Activated CD8-positive, alpha-beta memory T cell treated with anti-CD3 and anti-CD28 coated beads for 24 hours (primary cell): ENCODE results near the gene MAB21L4.
A peak's percentile ranks its signal among the peaks of the same experiment; 100 is the strongest.

Source experiments
- DNase-seq: peaks from one replicate; pipeline ENCODE4 v3.0.0-alpha.2; 2020

The MAB21L4 gene

DNA sequence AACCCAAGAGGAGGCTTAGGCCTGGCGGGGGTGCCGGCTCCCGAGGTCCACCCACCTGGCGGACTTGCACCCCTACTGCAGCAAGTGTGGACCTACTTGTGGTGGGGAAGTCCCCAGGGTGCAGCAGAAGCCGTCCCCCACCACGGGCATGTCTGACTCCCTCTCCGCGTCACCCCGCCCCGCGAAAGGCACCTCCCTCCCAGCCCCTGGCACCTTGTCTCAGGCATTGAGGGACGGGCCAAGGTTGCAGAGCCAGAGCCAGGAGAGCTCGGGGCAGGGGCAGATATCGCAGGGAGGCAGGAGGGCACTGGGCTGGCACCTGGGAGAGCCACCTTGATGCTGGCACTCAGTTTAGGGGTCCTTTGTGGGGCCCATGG is 29.2 kb upstream of the MAB21L4 start:
- DNase-seq: no peak

DNA sequence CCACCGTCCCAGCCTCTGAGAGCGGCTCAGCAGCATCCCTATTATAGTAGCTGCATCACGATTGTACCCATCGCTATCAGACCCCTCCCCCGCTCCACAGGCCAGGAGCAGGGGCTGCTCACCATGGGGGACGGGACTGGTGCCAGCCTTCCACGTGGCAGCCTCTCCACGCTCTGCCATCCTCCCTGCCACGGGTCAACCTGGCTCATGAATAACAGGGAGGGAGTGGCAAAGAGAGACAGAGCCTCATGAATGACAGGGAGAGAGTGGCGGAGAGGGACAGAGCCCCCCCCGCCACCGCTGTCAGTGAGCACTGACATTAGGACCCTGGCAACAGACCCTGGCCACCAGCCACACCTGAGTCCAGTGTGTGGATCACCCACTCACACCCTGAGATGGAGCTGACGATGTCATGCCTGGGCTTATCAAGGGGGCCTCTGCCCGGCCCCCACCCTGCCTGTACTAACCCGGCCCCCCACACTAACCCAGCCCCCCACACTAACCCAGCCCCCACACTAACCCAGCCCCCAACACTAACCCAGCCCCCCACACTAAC is 27.1 kb upstream of the MAB21L4 start:
- DNase-seq: peak; percentile 43

GRCh38 chr2:240922245-240922981 is 26.5 kb upstream of the MAB21L4 start:
- peak; percentile 51 for DNase-seq

DNA sequence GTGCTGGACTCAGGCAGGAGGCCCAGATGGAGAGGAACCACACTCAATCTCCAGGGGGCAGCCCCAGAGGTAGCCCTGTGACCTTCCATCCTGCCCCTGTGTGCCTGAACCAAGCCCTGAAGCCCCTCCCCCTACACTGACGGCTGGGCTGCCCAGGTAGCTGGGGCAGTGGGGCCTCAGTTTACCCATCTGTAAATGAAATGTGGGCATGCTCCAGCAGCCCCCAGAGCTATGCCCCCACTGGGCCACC is 26.0 kb upstream of the MAB21L4 start:
- DNase-seq: no peak

DNA sequence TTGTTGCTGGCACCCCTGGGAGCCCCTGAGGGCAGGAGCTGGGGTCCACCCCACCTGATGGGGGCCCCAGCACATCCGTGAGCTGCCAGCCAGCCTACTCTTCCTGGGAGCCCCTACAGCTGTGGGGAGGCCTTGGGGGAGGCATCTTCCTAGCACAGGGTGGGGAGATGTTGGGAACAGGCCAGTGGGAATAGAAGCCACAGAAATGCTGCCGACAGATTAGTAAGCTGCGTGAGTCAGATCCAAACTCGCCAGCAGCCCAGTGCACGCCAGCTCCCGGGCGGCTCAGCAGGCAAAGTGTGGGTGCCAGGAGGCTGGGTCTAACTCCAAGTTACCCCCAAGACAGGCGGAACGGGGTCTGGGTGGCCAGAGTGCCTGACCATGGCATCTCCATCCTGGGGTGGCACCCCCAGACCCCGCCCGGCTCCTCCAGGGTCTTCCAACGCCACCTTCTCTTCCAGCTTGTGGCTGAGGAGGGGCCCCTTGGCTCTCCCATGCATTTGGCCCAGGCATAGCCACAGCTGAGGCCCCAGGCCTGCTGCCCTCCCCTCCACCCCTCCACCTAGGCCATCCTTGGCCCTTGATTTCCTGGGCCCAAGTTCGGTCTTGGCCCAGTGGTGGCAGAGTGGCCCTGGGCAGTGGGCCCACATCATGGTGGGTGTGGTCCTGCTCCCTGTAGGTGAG is 25.5 kb upstream of the MAB21L4 start:
- peak; percentile 41 for DNase-seq

GRCh38 chr2:240920783-240921231 is 24.9 kb upstream of the MAB21L4 start:
- peak; percentile 50 for DNase-seq

- peak; percentile 52 for DNase-seq
These were observed 24.1 kb upstream of the MAB21L4 start for GRCh38 chr2:240919786-240920782.

DNA sequence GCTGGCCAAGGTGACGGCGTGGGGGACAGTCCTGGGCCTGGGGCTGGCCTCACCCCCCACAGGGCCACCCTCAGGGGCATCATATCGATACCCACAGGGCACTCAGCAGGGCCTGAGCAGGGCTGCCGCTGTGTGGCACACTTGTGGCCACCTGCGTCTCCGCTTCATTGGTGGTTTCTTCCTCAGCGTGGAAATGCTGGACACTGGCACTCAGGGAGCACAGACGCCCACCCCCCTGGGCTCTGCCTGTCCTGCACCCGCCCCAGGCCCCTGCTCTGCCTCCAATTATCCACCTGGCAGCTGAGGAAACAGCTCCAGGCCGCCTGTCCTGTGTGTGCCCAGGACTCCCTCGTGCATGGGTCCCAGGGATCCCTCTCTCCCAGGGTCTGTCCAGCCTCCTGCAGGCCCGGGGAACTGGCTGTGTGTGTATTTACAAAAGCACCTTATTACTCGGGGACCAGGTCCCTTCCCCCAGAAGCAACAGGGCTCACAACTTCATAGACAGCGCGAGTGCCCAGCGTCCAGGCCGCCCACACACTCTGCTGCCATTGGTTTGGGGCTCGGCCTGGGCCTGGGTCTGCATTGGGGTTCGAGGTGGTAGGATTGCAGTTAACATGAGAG is 23.3 kb upstream of the MAB21L4 start:
- DNase-seq: no peak

GRCh38 chr2:240918258-240919091 is 22.5 kb upstream of the MAB21L4 start:
- no peak for DNase-seq

GRCh38 chr2:240917684-240918257 is 21.8 kb upstream of the MAB21L4 start:
- no peak for DNase-seq

- DNase-seq: no peak
These were observed 21.2 kb upstream of the MAB21L4 start for GRCh38 chr2:240917009-240917683.

DNA sequence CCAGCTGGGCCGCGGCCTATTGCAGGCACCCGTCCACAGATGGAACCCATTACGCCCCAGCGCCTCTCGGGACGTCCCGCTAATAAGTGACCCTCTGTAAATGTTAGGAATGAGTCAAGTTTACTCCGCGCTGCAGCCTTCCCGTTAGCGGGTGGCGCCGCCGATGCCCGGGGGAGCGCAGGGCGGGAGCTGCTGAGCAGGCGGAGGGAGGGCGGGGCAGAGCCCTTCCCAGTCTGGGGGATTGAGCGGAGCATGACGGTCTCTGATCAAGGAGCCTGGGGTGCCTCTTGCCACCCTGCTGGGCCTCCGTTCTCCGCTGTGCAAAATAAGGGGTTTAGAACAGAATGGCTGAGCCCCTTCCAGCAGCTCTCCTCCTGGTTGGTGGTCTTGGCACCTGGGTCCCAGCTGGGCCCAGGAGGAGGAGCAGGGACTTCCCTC is 20.6 kb upstream of the MAB21L4 start:
- no peak for DNase-seq

- no peak for DNase-seq
These were observed 19.8 kb upstream of the MAB21L4 start for GRCh38 chr2:240915526-240916341.

DNA sequence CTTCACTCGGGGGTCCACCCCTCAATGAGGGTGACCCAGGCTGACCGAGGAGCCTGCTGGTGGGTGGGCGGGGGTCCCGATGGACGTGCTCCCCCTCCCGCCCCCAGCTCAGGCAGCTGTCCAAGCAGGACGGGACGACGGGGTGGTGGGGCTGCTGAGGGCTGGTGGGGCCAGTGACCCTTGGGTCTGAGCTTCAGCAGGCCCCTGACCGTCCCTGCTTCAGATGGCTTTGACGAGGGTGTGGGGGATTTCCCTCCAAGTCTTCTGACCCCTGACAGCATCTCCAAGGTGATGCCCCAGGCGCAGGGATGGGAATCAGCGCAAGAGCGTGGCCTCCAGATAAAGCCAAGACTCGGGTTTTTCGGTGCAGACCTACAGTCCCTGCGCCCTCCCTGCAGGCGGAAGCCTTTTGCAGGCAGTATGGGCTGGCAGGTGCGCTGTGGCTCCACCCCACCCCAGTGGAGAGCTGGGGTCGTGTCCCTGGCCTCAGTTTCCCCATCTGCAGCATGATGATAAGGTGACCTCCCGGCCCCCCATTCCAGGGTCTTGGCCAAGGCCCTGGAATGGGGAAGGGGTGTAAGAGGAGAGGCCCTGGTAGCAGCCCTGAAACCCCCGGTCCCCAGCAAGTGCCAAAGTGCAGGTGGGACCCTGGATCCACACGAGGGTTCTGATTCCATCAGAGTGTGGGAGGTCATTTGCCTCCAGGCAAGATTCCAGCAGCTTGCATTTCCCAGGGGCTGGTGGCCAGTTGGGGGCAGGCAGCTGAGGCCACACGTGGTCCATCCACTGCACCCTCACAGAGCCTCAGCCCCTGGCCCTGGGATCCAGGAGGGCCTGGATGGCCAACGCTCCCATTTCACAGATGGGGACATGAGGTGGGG is 18.9 kb upstream of the MAB21L4 start:
- no peak for DNase-seq

DNA sequence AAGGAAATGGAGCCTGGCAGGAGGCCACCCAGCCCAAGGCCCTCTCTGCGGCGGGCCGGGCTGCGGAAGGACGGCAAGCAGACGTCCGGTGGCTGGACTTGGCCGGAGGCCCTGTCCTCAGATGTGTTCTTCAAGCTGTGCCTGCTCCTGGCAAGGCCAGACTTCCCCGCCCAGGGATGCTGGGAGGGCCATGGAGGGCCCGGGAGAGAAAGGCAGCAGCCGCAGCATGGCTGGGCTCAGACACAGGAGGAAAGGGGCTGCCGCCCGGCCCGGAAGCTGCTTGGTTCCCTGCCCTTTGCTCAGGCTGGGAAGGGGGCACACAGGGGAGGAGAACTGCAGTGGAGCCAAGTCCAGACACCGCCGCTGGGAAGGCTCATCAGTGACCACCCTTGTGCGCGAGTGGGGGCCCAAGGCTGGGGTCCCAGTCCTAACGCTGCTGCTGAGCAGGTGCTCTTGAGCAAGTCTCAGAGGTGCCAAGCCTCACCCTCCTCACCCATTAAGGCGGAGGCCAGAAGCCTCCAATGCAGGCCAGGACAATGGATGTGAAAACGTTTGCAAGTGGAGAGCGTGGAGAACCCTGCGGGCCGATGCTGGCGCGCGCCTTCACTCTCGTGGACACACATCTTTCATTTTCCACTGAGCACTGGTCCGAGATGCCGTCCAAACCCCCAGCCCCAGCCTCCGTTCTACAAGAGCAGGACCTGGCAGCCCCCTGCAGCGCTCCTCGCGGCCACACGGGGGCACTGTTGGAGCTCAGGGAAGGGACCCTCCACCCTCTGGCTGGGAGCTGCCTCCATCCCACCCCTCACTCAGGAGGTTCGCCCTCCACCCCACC is 18.1 kb upstream of the MAB21L4 start:
- peak; percentile 88 for DNase-seq

DNA sequence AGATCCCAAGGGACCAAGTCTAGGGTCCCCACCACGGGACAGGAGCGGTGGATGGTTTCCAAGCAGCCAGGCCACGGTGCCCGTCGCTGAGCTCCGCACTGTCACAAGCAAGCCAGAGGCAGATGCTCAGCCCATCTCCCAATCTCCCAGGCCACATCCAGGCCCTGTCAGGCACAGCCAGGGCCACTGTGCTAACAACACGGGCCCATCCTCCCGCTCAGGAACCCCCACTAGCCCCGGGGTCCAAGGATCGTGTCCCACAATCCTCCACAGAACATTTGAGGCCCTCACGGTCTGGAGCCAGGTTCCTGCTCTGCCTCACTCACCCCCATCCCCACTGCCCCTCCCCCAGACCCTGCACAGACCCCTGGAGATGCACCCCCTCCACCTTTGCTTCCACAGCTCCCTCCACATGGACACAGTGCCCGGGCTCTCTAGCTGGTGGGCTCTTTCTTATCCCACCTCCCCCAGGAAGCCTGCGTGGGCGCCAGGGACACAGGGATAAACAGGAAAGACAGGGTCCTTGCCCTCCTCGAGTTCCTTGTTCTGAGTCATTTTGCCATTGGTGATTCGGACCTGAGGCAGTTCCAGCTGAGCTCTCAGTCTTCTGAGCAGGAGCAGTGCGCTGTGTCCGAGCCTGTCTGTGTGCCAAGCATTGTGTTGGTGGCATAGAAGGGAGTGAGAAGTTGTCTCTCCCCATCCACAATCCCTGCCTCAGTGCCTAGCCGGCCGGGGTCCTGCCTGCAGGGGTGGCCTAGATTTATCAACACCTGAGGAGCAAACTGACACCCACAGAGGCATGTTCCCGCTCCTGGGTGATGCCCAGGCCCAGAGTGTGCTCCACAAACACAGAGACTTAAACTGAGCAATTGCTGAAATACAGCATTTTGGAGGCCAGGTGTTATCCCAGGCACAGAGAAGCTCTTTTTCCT is 17.2 kb upstream of the MAB21L4 start:
- DNase-seq: no peak
